Colonic mucosa (tissue), 4 donors: Measurements from ENCODE around the gene CALML6. TPM values are rescaled to one million over a fixed set of nuclear protein-coding genes. Genes with fewer than 3 reads are reported as not detected.

Experiments used
- DNase-seq: peaks from one replicate; pipeline ENCODE4 v3.0.0-alpha.2; 2020
- H3K27ac ChIP-seq: fragments of 200-600 bp; one replicate; pipeline ENCODE4 v1.8.0; 2021
- H3K27me3 ChIP-seq: fragments of 200-600 bp; one replicate; pipeline ENCODE4 v1.8.0; 2021
- H3K36me3 ChIP-seq: fragments of 200-600 bp; one replicate; pipeline ENCODE4 v1.8.0; 2021
- H3K4me1 ChIP-seq: fragments of 200-600 bp; one replicate; pipeline ENCODE4 v1.8.0; 2021; ENCODE audit warnings: mild to moderate bottlenecking
- H3K4me3 ChIP-seq: fragments of 200-600 bp; one replicate; pipeline ENCODE4 v1.8.0; 2021
- H3K9ac ChIP-seq, 2 donors: one replicate each; pipeline ENCODE4 v1.7.0; 2013; ENCODE audit warnings: control low read depth in 2 of 2, low read depth in 2 of 2, low read length in 2 of 2
- H3K9me3 ChIP-seq: fragments of 200-600 bp; one replicate; pipeline ENCODE4 v1.8.0; 2021
- CTCF ChIP-seq: fragments of 200-600 bp; IDR thresholded peaks from one replicate; pipeline ENCODE4 v1.8.0; 2022; ENCODE audit warnings: antibody characterized with exemption, mild to moderate bottlenecking
- intact Hi-C: fragments of 100-400 bp; cut with DNase I; formaldehyde crosslinking; loops from one replicate; pipeline ENCODE4 v1.14.1; 2022
- total RNA-seq, 2 donors: library from RNA; stranded (reverse); fragmentation: NEBNext Ultra II Directional in 1 of 2; extraction: Animal tissue kit (Norgen Biotek cat#: 25700) in 1 of 2; gene quantifications; one replicate each; pipeline ENCODE4 v1.2.1, GENCODE V29; 2021
- donor health status: healthy.
- donor health status: DM: no; HTN: no; CAD: no.
- donor health status: DM: no; HTN: no; CAD: no.

CALML6 gene
- total RNA-seq, 2 donors from 2014 or later, result 0.17 TPM; not detected in 1

- H3K27me3 ChIP-seq, result no peaks in the 10 kb centered on the region
- no peak for DNase-seq
- peaks cover 15% of the 10 kb centered on the region for H3K4me1 ChIP-seq
- H3K36me3 ChIP-seq, result no peaks in the 10 kb centered on the region
- H3K9me3 ChIP-seq, result no peaks in the 10 kb centered on the region
- intact Hi-C loops, result no loop called here
- no peak overlapping the region for H3K4me3 ChIP-seq
- no peak overlapping the region for H3K9ac ChIP-seq
- no peak for TF ChIP-seq CTCF
- peak overlapping the region; percentile 35 for H3K27ac ChIP-seq
Measured at GRCh38 chr1:1920057-1920607, 5.1 kb downstream of the CALML6 start.

- H3K4me1 ChIP-seq, result peaks cover 15% of the 10 kb centered on the region
- no peak overlapping the region for H3K4me3 ChIP-seq
- DNase-seq, result no peak
- no peak for TF ChIP-seq CTCF
- no peaks in the 10 kb centered on the region for H3K27me3 ChIP-seq
- H3K36me3 ChIP-seq, result no peaks in the 10 kb centered on the region
- H3K9me3 ChIP-seq, result no peaks in the 10 kb centered on the region
- H3K9ac ChIP-seq, result no peak overlapping the region
- no peak overlapping the region for H3K27ac ChIP-seq
- intact Hi-C loops, result no loop called here
Measured at GRCh38 chr1:1920608-1921458, 5.8 kb downstream of the CALML6 start.

GRCh38 chr1:1921459-1921862, 6.4 kb downstream of the CALML6 start:
- peaks cover 15% of the 10 kb centered on the region for H3K4me1 ChIP-seq
- no peak overlapping the region for H3K9ac ChIP-seq
- intact Hi-C loops, result no loop called here
- H3K9me3 ChIP-seq, result no peaks in the 10 kb centered on the region
- no peak overlapping the region for H3K4me3 ChIP-seq
- no peak for TF ChIP-seq CTCF
- H3K27me3 ChIP-seq, result no peaks in the 10 kb centered on the region
- no peaks in the 10 kb centered on the region for H3K36me3 ChIP-seq
- no peak overlapping the region for H3K27ac ChIP-seq
- no peak for DNase-seq

GRCh38 chr1:1921901-1922701, 7.0 kb downstream of the CALML6 start:
- Histone ChIP-seq H3K4me3 (no peak overlapping the region), H3K4me1 (peaks cover 15% of the 10 kb centered on the region), H3K27me3 (no peaks in the 10 kb centered on the region), H3K27ac (no peak overlapping the region), H3K9ac (no peak overlapping the region), H3K36me3 (no peaks in the 10 kb centered on the region), H3K9me3 (no peaks in the 10 kb centered on the region)
- intact Hi-C loops, result no loop called here
- no peak for DNase-seq
- no peak for TF ChIP-seq CTCF

- H3K4me3 ChIP-seq, result no peak overlapping the region
- no peak overlapping the region for H3K9ac ChIP-seq
- intact Hi-C loops, result no loop called here
- no peaks in the 10 kb centered on the region for H3K27me3 ChIP-seq
- TF ChIP-seq CTCF, result no peak
- peaks cover 15% of the 10 kb centered on the region for H3K4me1 ChIP-seq
- H3K27ac ChIP-seq, result no peak overlapping the region
- no peaks in the 10 kb centered on the region for H3K9me3 ChIP-seq
- no peak for DNase-seq
- H3K36me3 ChIP-seq, result no peaks in the 10 kb centered on the region
Measured at GRCh38 chr1:1922702-1922955, 7.6 kb downstream of the CALML6 start.
